ENCODE measurements around the gene EHF.

DNA sequence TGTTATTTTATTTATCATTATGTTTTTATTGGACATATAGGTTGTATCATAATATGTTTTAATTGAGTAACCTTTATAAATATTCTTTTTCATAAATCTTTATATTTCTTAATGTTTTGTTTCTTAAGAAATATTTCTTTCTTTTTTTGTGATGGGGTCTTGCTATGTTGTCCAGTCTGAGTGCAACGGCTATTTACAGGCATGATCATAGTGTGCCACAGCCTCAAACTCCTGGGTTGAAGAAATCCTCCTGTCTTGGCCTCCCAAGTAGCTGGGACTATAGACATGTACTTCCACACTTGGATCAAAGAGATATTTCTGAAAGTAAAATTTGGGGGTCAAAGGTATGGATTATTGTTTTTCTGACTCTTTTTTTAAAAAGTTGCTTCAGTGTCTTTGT, 53.1 kb downstream of the EHF start:
- TF ChIP-seq, protein P1, sequence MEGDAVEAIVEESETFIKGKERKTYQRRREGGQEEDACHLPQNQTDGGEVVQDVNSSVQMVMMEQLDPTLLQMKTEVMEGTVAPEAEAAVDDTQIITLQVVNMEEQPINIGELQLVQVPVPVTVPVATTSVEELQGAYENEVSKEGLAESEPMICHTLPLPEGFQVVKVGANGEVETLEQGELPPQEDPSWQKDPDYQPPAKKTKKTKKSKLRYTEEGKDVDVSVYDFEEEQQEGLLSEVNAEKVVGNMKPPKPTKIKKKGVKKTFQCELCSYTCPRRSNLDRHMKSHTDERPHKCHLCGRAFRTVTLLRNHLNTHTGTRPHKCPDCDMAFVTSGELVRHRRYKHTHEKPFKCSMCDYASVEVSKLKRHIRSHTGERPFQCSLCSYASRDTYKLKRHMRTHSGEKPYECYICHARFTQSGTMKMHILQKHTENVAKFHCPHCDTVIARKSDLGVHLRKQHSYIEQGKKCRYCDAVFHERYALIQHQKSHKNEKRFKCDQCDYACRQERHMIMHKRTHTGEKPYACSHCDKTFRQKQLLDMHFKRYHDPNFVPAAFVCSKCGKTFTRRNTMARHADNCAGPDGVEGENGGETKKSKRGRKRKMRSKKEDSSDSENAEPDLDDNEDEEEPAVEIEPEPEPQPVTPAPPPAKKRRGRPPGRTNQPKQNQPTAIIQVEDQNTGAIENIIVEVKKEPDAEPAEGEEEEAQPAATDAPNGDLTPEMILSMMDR (IDR thresholded peaks at IDR 0.05; ENCODE audit: poor library complexity, severe bottlenecking), result no peak
- TF ChIP-seq POLR2AphosphoS5 (IDR thresholded peaks at IDR 0.05), result no peak
